Gastroesophageal sphincter (tissue), 4 donors: Measurements from ENCODE around the gene KITLG. TPM values are rescaled to one million over a fixed set of nuclear protein-coding genes. Genes with fewer than 3 reads are reported as not detected.

Experiments
- ATAC-seq: fragments of 150-250 bp; one replicate; pipeline ENCODE4 v1.9.1; 2016; ENCODE audit warnings: mild to moderate bottlenecking, moderate library complexity
- H3K27ac ChIP-seq, 4 donors: fragments of 200-600 bp; sonication (generic) in 3 of 4; 1 replicate in 3 of 4; 2 replicates in 1 of 4; pipeline ENCODE4 v1.5.1; 2016 to 2019
- H3K27me3 ChIP-seq: fragments of 200-600 bp; sonication (generic); one replicate; pipeline ENCODE4 v1.5.1; 2019
- H3K36me3 ChIP-seq, 2 donors: fragments of 200-600 bp; sonication (generic); one replicate each; pipeline ENCODE4 v1.5.1; 2019; ENCODE audit warnings: control low read depth in 1 of 2
- H3K4me1 ChIP-seq, 3 donors: fragments of 200-600 bp; sonication (generic); 1 replicate in 2 of 3; 2 replicates in 1 of 3; pipeline ENCODE4 v1.5.1; 2016 to 2019; ENCODE audit warnings: control low read depth in 2 of 3
- H3K4me3 ChIP-seq, 2 donors: fragments of 200-600 bp; sonication (generic); one replicate each; pipeline ENCODE4 v1.5.1; 2019; ENCODE audit warnings: mild to moderate bottlenecking in 1 of 2, moderate library complexity in 1 of 2
- H3K9me3 ChIP-seq, 3 donors: fragments of 200-600 bp; sonication (generic); one replicate each; pipeline ENCODE4 v1.5.1; 2017 to 2019; ENCODE audit warnings: control low read depth in 2 of 3
- CTCF ChIP-seq, 4 experiments: fragments of 200-600 bp in 2 of 4; fragments of 450-650 bp in 2 of 4; sonication (generic) in 1 of 4; IDR thresholded peaks; one replicate each; pipeline ENCODE4 v1.5.1; 2017 to 2019; ENCODE audit warnings: antibody characterized with exemption in 4 of 4, mild to moderate bottlenecking in 2 of 4, moderate library complexity in 2 of 4
- EP300 ChIP-seq: sonication (generic); formaldehyde crosslinking; IDR thresholded peaks from one replicate; pipeline ENCODE4 v1.6.1; 2017; ENCODE audit warnings: antibody characterized with exemption, mild to moderate bottlenecking
- POLR2A ChIP-seq, 2 donors: fragments of 450-650 bp; IDR thresholded peaks; one replicate each; pipeline ENCODE4 v1.6.1; 2017; ENCODE audit warnings: antibody characterized with exemption in 2 of 2, mild to moderate bottlenecking in 2 of 2, moderate library complexity in 1 of 2
- POLR2AphosphoS5 ChIP-seq: sonication (generic); formaldehyde crosslinking; IDR thresholded peaks from one replicate; pipeline ENCODE4 v1.6.1; 2017; ENCODE audit warnings: antibody characterized with exemption
- WGBS, 2 donors: methylation state at CpG; one replicate each; pipeline ENCODE4 v1.1.5; 2018; ENCODE audit warnings: low coverage in 1 of 2; 5-methylcytosine and 5-hydroxymethylcytosine counted together
- total RNA-seq, 4 donors: library from RNA; depleted of rRNA; stranded (reverse); fragments of >200 nt; gene quantifications; one replicate each; pipeline ENCODE4 v1.1.0, GENCODE V29; 2016

The KITLG gene
- total RNA-seq, 4 donors from 2014 or later, result 48.5 to 239 (median 112) TPM

GRCh38 chr12:88496891-88497371 is 83.3 kb downstream of the KITLG start:
- no peak for TF ChIP-seq EP300
- no peak for TF ChIP-seq POLR2AphosphoS5
- TF ChIP-seq CTCF (IDR thresholded peaks at IDR 0.05), result no peak
- TF ChIP-seq POLR2A (IDR thresholded peaks at IDR 0.05), result no peak
- 63 to 83% methylated on average over 3 of the region's 3 CpGs for WGBS, 2 donors
- H3K9me3 ChIP-seq, result no peaks in the 10 kb centered on the region
- peaks cover 0 to 14% of the 10 kb centered on the region in 2 donors for H3K36me3 ChIP-seq
- peak overlapping the region in 2 of 4 donors; percentile 5 to 8 for H3K27ac ChIP-seq
- H3K4me3 ChIP-seq, result no peak overlapping the region
- no peaks in the 10 kb centered on the region for H3K27me3 ChIP-seq
- ATAC-seq, result no peak
- H3K4me1 ChIP-seq, result peaks cover 0 to 41% (median 13%) of the 10 kb centered on the region in 3 donors

- Histone ChIP-seq H3K36me3 (peaks cover 0 to 14% of the 10 kb centered on the region in 2 donors), H3K27ac (peak overlapping the region in 2 of 4 donors; percentile 5 to 8), H3K4me1 (peaks cover 0 to 39% (median 13%) of the 10 kb centered on the region in 3 donors), H3K4me3 (no peak overlapping the region), H3K9me3 (no peaks in the 10 kb centered on the region), H3K27me3 (no peaks in the 10 kb centered on the region)
- ATAC-seq, result no peak
- 64 to 86% methylated on average over 2 to 3 of the region's 3 CpGs for WGBS, 2 donors
- TF ChIP-seq POLR2AphosphoS5 (no peak), POLR2A (IDR thresholded peaks at IDR 0.05) (no peak), EP300 (no peak), CTCF (IDR thresholded peaks at IDR 0.05) (no peak)
Observed at GRCh38 chr12:88496429-88496828, 83.8 kb downstream of the KITLG start.

GRCh38 chr12:88495031-88495430 is 85.2 kb downstream of the KITLG start:
- 91 to 100% methylated on average over 1 of the region's 1 CpG for WGBS, 2 donors
- H3K27ac ChIP-seq, result peak overlapping the region in 2 of 4 donors; percentile 4 to 34
- H3K4me1 ChIP-seq, result peaks cover 0 to 39% (median 13%) of the 10 kb centered on the region in 3 donors
- TF ChIP-seq CTCF (IDR thresholded peaks at IDR 0.05), result no peak
- no peak for TF ChIP-seq POLR2A (IDR thresholded peaks at IDR 0.05)
- no peak for TF ChIP-seq POLR2AphosphoS5
- no peaks in the 10 kb centered on the region for H3K27me3 ChIP-seq
- H3K4me3 ChIP-seq, result no peak overlapping the region
- no peaks in the 10 kb centered on the region for H3K9me3 ChIP-seq
- no peak for ATAC-seq
- H3K36me3 ChIP-seq, result peaks cover 0 to 14% of the 10 kb centered on the region in 2 donors

GRCh38 chr12:88494520-88494919 is 85.8 kb downstream of the KITLG start:
- no peaks in the 10 kb centered on the region for H3K9me3 ChIP-seq
- H3K4me3 ChIP-seq, result no peak overlapping the region
- 32 to 50% methylated on average over 1 of the region's 1 CpG for WGBS, 2 donors
- ATAC-seq, result no peak
- H3K27ac ChIP-seq, result no peak overlapping the region
- peaks cover 0 to 13% of the 10 kb centered on the region in 2 donors for H3K36me3 ChIP-seq
- H3K4me1 ChIP-seq, result peaks cover 0 to 39% (median 9%) of the 10 kb centered on the region in 3 donors
- no peak for TF ChIP-seq POLR2AphosphoS5
- no peak for TF ChIP-seq EP300
- no peak for TF ChIP-seq POLR2A (IDR thresholded peaks at IDR 0.05)
- no peak for TF ChIP-seq CTCF (IDR thresholded peaks at IDR 0.05)
- H3K27me3 ChIP-seq, result no peaks in the 10 kb centered on the region

GRCh38 chr12:88493636-88494035 is 86.6 kb downstream of the KITLG start:
- Histone ChIP-seq H3K27me3 (no peaks in the 10 kb centered on the region), H3K4me1 (peaks cover 0 to 39% (median 9%) of the 10 kb centered on the region in 3 donors), H3K27ac (no peak overlapping the region), H3K4me3 (no peak overlapping the region), H3K9me3 (no peaks in the 10 kb centered on the region), H3K36me3 (peaks cover 0 to 7% of the 10 kb centered on the region in 2 donors)
- 14 to 23% methylated on average over 2 of the region's 2 CpGs for whole genome bisulfite sequencing, 2 donors
- no peak for ATAC-seq
- no peak for TF ChIP-seq EP300
- TF ChIP-seq POLR2A (IDR thresholded peaks at IDR 0.05), result no peak
- TF ChIP-seq POLR2AphosphoS5, result no peak
- no peak for TF ChIP-seq CTCF (IDR thresholded peaks at IDR 0.05)
